KMS-11 (cell line): ENCODE data around the gene EIF3K.

Experiments
- H2AFZ ChIP-seq: fragments of 200-600 bp; sonication (generic); 2 replicates; pipeline ENCODE4 v1.6.1; 2016; ENCODE audit warnings: antibody characterized with exemption, mixed run types, low read depth
- H3K27ac ChIP-seq: fragments of 200-600 bp; sonication (generic); 2 replicates; pipeline ENCODE4 v1.6.1; 2016; ENCODE audit warnings: mild to moderate bottlenecking, mixed run types
- H3K27me3 ChIP-seq: fragments of 200-600 bp; sonication (generic); 2 replicates; pipeline ENCODE4 v1.6.1; 2017; ENCODE audit warnings: mild to moderate bottlenecking, low read depth, mixed run types, moderate library complexity; ENCODE audit not compliant: insufficient read depth
- H3K36me3 ChIP-seq: fragments of 200-600 bp; sonication (generic); 2 replicates; pipeline ENCODE4 v1.6.1; 2017; ENCODE audit warnings: mild to moderate bottlenecking, mixed run types; ENCODE audit not compliant: insufficient read depth
- H3K4me1 ChIP-seq: fragments of 200-600 bp; sonication (generic); 2 replicates; pipeline ENCODE4 v1.6.1; 2016; ENCODE audit warnings: mild to moderate bottlenecking, low read depth, mixed run types; ENCODE audit not compliant: poor library complexity, severe bottlenecking
- H3K4me2 ChIP-seq: fragments of 200-600 bp; sonication (generic); 2 replicates; pipeline ENCODE4 v1.7.0; 2016; ENCODE audit warnings: mild to moderate bottlenecking, mixed run types
- H3K4me3 ChIP-seq: fragments of 200-600 bp; sonication (generic); IDR thresholded peaks from 2 replicates; pipeline ENCODE4 v1.6.1; 2017; ENCODE audit warnings: low read depth, low read length, mixed read lengths; ENCODE audit not compliant: insufficient read depth
- H3K79me2 ChIP-seq: fragments of 200-600 bp; sonication (generic); 2 replicates; pipeline ENCODE4 v1.6.1; 2016; ENCODE audit warnings: low read depth, mixed run types; ENCODE audit not compliant: insufficient read depth
- H3K9ac ChIP-seq: fragments of 200-600 bp; sonication (generic); 2 replicates; pipeline ENCODE4 v1.6.1; 2016; ENCODE audit warnings: mild to moderate bottlenecking, mixed run types
- H4K20me1 ChIP-seq: fragments of 200-600 bp; sonication (generic); 2 replicates; pipeline ENCODE4 v1.6.1; 2016; ENCODE audit warnings: mild to moderate bottlenecking, mixed run types; ENCODE audit not compliant: insufficient read depth
- TF ChIP-seq, protein P1 (sequence below): fragments of 200-600 bp; sonication (generic); conservative IDR thresholded peaks from 2 replicates; pipeline ENCODE4 v1.6.1; 2017; ENCODE audit warnings: low read depth, mild to moderate bottlenecking, antibody characterized with exemption, low read length, moderate library complexity, mixed read lengths

Gene EIF3K

GRCh38 chr19:38685666-38686529 lies 66.9 kb downstream of the EIF3K start:
- H3K27ac ChIP-seq, result peak overlapping the region; percentile 95
- no peak overlapping the region for H3K4me3 ChIP-seq
- no peaks in the 10 kb centered on the region for H3K27me3 ChIP-seq

GRCh38 chr19:38686530-38686888 lies 67.5 kb downstream of the EIF3K start:
- Histone ChIP-seq H3K4me2 (peak overlapping the region; percentile 97), H2AFZ (no peak overlapping the region), H3K27ac (peak overlapping the region; percentile 95), H3K4me3 (no peak overlapping the region), H3K27me3 (no peaks in the 10 kb centered on the region), H3K36me3 (no peaks in the 10 kb centered on the region), H3K79me2 (peaks cover 67% of the 10 kb centered on the region), H3K4me1 (peaks cover 78% of the 10 kb centered on the region), H3K9ac (peak overlapping the region; percentile 63; the same call in 1 of the 2 replicates), H4K20me1 (no peaks in the 10 kb centered on the region)
- TF ChIP-seq, protein P1, sequence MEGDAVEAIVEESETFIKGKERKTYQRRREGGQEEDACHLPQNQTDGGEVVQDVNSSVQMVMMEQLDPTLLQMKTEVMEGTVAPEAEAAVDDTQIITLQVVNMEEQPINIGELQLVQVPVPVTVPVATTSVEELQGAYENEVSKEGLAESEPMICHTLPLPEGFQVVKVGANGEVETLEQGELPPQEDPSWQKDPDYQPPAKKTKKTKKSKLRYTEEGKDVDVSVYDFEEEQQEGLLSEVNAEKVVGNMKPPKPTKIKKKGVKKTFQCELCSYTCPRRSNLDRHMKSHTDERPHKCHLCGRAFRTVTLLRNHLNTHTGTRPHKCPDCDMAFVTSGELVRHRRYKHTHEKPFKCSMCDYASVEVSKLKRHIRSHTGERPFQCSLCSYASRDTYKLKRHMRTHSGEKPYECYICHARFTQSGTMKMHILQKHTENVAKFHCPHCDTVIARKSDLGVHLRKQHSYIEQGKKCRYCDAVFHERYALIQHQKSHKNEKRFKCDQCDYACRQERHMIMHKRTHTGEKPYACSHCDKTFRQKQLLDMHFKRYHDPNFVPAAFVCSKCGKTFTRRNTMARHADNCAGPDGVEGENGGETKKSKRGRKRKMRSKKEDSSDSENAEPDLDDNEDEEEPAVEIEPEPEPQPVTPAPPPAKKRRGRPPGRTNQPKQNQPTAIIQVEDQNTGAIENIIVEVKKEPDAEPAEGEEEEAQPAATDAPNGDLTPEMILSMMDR, result no peak

More at GRCh38 chr19:38685666-38686529, 66.9 kb downstream of the EIF3K start:
- peaks cover 71% of the 10 kb centered on the region for H3K79me2 ChIP-seq
- no peaks in the 10 kb centered on the region for H4K20me1 ChIP-seq
- TF ChIP-seq, protein P1, result peak; percentile 65
- no peaks in the 10 kb centered on the region for H3K36me3 ChIP-seq
- no peak overlapping the region for H2AFZ ChIP-seq
- peaks cover 84% of the 10 kb centered on the region for H3K4me1 ChIP-seq
- peak overlapping the region; percentile 97 for H3K4me2 ChIP-seq
- peak overlapping the region; percentile 63; the same call in 1 of the 2 replicates for H3K9ac ChIP-seq
